Cerebellar cortex (tissue), 1 donor: ENCODE measurements around the gene LZTR1.
A peak's percentile ranks its signal among the peaks of the same experiment; 100 is the strongest.

Experiments
- DNase-seq: peaks from one replicate; pipeline ENCODE4 v3.0.0-alpha.2; 2015; ENCODE audit warnings: low spot score

Gene LZTR1

GRCh38 chr22:21015466-21016006, 33.4 kb downstream of the LZTR1 start:
- no peak for DNase-seq

- DNase-seq, result no peak
These were observed 34.7 kb downstream of the LZTR1 start for GRCh38 chr22:21016644-21017420.

DNA sequence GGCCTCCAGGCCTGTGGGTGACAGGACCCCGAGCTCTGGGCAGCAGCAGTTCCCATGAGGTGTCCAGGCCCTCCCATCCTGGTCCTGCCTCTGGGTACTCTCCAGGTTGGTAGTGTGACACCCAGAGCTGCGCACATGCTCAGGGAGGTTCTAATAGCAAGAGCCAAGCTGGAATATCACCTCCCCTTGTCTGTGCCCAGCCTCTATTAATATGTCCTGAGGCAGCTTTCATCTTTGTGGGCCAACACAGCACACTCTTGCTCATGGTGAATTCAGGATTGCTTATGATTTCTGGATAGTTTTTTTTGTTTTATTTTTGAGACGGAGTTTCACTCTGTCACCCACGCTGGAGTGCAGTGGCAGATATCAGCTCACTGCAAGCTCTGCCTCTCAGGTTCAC, 36.2 kb downstream of the LZTR1 start:
- no peak for DNase-seq

DNA sequence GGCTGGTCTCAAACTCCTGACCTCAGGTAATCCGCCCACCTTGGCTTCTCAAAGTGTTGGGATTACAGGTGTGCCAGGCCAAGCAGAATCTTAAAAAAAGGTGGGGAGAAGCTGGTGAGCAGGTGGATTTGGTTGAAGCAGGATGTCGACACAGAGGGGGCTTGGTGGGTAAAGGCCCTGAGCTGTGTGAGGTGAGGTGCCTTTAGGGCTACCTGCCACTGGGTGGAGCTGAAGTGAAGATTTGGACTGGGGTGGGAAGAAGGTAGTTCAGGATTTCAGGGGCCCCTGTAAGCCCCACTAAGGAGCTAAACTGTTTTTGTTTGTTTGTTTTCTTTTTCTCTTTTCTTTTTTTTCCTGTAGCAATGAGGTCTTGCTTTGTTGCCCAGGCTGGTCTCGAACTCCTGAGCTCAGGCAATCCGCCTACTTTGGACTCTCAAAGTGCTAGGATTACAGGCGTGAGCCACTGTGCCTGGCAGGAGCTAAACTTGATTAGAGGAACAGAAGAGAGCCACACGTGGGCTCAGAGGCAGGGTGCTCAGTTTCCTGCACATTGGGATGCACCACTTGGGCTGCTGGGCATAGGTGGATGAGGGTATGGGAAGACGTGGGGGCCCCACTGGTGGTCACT, 38.8 kb downstream of the LZTR1 start:
- DNase-seq, result no peak

- DNase-seq, result no peak
These were observed 40.4 kb downstream of the LZTR1 start for GRCh38 chr22:21022507-21022906.

DNA sequence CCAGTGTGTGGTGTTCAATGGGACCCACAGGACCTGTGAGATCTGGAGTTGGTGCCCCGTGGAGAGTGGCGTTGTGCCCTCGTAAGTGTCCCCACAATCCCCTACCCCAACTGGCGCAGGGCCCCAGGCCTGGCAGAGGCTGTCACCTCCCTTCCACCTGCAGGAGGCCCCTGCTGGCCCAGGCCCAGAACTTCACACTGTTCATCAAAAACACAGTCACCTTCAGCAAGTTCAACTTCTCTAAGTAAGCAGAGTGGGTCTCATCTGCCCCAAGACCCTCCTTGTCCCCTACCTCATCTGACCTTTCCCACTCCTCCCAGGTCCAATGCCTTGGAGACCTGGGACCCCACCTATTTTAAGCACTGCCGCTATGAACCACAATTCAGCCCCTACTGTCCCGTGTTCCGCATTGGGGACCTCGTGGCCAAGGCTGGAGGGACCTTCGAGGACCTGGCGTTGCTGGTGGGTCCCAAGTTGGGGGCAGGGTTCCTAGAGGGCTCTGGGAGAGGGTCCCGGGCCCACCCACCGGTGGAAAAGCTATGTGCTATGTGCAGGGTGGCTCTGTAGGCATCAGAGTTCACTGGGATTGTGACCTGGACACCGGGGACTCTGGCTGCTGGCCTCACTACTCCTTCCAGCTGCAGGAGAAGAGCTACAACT, 41.0 kb downstream of the LZTR1 start:
- DNase-seq, result no peak

DNA sequence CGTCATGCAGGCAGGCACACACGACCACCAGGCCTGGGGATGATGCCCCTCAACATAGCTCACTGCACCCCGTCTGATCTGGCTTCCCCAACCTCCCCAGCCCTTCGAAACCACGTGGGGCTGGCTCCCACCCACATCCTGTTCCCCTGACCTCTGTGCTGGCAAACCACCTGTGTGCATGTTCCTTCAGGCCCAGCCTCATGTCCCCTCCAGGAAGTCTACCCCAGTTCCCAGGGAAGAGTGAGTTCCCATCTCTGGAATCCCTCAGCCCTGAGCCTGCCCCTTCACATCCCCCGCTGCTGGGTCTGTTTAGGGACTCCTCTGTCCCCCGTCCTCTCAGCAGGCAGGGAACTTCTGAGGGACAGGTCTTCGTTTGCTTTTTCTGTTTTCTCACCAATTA, 43.2 kb downstream of the LZTR1 start:
- no peak for DNase-seq

DNA sequence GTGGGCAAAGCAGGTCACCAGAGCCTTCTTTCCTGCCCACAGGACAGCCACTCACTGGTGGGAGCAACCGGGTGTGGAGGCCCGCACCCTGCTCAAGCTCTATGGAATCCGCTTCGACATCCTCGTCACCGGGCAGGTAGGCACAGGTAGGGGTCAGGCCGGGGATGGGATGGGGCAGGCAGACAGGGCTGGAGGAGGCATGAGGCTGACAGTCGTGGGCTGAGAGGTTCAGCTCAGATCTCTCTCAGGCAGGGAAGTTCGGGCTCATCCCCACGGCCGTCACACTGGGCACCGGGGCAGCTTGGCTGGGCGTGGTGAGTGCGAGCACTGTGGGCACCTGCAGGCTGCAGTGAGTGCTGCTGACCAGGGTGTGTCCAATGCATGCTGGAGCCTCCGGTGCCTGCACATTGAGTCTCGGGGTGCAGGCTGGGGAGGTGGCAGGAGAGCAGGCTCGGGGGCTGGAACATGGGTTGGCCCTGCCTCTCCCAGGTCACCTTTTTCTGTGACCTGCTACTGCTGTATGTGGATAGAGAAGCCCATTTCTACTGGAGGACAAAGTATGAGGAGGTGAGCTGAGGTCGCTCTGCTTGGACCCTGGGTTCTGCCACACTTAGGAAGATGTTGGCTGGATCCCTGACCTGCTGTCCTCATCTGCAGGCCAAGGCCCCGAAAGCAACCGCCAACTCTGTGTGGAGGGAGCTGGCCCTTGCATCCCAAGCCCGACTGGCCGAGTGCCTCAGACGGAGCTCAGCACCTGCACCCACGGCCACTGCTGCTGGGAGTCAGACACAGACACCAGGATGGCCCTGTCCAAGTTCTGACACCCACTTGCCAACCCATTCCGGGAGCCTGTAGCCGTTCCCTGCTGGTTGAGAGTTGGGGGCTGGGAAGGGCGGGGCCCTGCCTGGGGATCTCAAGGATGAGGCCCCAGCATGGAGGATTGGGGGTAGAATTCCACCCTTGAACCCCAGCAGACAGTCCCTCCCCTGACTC, 44.0 kb downstream of the LZTR1 start:
- no peak for DNase-seq

- no peak for DNase-seq
These were observed 44.9 kb downstream of the LZTR1 start for GRCh38 chr22:21026783-21027692.

DNA sequence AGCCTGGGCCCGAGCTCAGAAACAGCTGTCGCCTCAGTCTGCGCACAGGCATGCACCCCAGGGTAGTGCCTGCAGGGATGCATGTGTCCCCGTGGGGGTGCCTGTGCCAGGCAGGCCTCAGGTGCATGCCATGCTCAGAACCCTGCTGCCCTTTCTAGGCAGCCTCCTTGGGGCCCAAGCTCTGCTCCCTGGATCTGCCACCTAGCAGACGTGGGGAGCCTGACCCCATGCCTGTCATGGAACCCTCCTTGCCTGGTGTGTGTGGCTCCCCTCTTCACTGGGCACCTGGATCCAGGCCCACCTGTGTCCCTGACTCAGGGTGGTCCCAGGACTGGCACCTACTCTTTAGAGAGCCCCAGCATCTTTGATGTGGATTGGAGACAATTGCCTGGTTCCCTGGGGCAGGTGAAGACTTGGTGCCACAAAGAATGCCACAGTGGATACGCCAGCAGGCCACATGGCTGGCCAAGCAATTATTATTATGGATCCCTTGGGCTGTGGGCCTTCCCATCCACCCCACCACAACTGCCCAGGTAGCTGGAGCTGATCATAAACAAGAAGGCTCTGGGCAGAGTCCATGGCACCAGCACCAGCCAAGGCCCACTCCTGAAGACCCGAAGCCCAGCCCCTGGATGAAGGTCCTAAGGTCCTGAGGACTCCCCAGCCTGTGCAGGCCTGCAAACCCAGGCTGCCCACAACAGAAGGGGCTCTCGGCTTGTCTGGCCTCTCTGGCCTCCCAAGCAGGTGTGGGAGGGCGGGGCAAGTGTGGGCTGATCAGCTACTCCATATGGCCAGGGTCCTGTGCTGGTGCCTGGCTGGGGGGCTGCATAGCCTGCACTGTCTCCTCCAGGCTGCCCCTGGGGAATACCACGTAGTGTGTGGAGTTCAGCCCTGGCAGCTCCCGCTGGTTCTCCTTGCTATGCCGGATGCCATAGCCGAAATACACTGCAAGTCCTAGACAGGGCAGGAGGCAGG, 46.5 kb downstream of the LZTR1 start:
- no peak for DNase-seq

DNA sequence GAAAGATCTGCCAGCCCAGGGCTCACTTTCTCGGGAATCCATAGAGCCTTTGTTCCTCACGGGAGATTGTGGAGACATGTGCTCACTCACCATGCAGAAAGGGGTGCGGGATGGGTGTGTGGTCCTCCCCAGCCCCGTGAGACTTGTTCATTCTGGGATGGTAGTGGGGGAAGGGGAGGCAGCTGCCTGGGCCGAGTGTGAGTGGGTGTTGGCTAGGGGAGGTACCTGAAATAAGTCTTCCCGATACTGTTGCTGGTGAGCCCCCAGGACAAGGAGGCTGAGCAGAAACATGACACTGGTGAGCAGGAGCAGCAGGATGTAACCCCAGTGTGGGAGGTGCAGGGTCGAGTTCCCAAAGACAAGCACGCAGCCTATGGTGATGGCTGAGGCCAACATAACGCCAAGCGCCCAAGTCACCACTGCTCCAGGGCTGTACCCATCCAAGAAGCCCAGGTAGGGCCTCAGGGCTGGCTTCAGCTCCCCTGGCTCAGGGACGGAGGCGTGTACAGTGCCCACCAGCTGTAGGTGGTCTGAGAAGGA, 47.5 kb downstream of the LZTR1 start:
- no peak for DNase-seq

DNA sequence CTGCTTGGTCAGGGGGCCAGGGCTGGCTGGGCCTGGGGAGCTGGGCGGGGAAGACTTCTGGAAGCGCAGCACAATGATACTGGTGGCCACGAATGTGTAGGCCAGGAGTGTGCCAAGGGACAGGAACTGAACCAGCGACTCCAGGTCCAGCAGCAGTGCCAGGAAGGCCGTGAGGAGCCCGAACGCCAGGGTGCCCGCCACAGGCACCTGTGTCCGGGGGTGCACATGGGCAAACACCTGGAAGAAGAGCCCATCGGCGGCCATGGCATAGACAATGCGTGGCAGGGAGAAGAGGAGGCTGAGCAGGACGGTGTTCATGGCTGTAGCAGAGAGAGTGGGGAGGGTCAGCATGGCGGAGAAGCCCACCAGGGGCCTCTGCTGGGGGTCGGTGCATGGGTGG, 47.9 kb downstream of the LZTR1 start:
- DNase-seq, result no peak

DNA sequence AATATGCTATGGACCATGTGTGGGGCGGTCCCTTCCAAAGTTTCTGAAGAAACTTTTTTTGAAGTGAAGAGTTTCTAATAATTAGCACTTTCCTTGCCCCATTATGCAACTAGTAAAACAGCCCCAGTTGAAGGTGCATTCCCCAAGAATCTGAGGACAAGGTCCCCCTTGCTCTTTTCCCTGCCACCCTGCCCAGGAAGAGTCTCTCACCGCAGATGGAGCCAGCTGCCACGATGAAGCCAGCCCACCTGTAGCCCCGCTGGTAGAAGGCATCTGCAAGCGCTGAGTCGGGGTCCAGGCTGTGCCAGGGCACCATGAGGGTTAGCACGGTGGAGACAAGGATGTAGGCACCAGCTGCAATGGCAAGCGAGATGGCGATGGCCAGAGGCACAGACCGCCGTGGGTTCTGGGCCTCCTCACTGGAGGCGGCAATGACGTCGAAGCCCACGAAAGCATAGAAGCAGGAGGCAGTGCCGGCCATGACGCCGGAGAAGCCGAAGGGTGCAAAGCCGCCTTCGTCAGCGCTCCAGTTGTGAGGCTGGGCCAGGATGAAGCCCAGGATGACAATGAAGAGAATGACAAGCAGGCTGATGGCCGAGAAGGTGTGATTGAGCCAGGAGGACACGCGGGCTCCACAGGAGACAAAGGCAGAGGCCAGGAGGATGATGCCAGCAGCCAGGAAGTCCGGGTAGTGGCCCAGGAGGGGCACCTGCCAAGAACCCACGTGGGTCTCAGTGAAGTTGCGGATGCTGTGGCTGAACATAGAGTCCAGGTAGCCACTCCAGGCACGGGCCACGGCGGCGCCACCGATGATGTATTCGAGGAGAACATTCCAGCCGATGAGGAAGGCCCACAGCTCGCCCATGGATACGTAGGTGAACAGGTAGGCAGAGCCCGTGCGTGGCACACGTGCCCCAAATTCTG, 48.8 kb downstream of the LZTR1 start:
- DNase-seq, result peak; percentile 58

- DNase-seq, result no peak
These were observed 49.5 kb downstream of the LZTR1 start for GRCh38 chr22:21031545-21032036.

- peak; percentile 34 for DNase-seq
These were observed 50.2 kb downstream of the LZTR1 start, which contains the start of gene SLC7A4 for GRCh38 chr22:21032037-21032867. TSS of gene SLC7A4 (minus strand) at chr22:21032561. CDS start at chr22:21031812, 749 bp downstream.

DNA sequence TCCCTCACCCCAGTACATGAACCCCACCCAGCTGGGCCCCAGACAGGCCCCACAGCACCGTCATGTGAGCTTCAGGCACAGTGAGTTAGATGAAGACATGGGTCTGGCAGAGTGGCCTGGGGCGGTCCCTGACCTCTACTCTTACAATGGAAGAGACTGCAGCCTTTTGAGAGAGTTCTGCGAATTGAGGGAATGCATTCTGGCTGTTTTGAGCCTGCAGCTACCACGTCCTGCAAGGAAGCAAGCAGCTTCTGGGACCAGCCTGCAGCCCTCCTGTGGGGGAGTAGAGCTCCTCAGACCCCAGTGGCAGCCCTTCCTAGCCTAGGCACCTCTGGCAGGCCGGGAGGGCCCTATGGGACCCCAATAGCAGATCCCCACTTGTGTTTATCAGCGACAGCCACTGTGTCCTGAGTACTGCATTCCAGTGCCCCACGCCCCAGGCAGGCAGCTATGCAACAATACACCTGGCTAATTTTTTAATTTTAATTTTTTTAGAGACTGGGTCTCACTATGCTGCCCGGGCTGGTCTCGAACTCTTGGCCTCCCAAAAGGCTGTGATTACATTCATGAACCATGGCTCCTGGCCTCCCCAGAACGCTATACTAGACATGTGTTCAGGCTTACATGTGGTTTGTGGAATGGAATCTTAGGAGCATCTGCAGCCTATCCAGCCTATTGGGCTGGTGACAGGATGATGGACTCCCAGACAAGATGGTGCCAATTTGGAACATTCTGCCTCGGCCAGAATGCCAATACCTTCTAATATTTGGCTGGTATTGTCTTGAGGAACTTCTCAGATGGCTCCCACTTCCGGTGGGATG, 51.0 kb downstream of the LZTR1 start:
- DNase-seq, result no peak
